GM12878 (cell line): ENCODE results near the gene M1AP. TPM values are rescaled to one million over a fixed set of nuclear protein-coding genes. Genes with fewer than 3 reads are reported as not detected.

ENCODE experiments used
- BMI1 ChIP-seq: fragments of 450-650 bp; IDR thresholded peaks from 2 replicates; pipeline ENCODE4 v1.6.1; 2016; ENCODE audit warnings: mild to moderate bottlenecking, moderate library complexity, borderline replicate concordance
- CBFB ChIP-seq: IDR thresholded peaks from 2 replicates; pipeline ENCODE4 v1.6.1; 2016; ENCODE audit warnings: antibody characterized with exemption, low read depth
- CBX5 ChIP-seq: sonication (generic); IDR thresholded peaks from 2 replicates; pipeline ENCODE4 v1.6.1; 2016; ENCODE audit warnings: low read depth, moderate library complexity, mild to moderate bottlenecking, inconsistent platforms
- DPF2 ChIP-seq: fragments of 450-650 bp; IDR thresholded peaks from 2 replicates; pipeline ENCODE4 v1.6.1; 2017; ENCODE audit warnings: mild to moderate bottlenecking
- E2F4 ChIP-seq: IDR thresholded peaks from 2 replicates; pipeline ENCODE4 v1.6.1; 2012; ENCODE audit warnings: low read depth, low read length, improper control_type of control experiment
- EP300 ChIP-seq, 2 experiments: fragments of 150-350 bp in 1 of 2; IDR thresholded peaks; 2 replicates each; pipeline ENCODE4 v1.6.1; 2011 to 2012; ENCODE audit warnings: low read depth in 2 of 2, low read length in 2 of 2, borderline replicate concordance in 1 of 2, improper control_type of control experiment in 1 of 2, inconsistent platforms in 1 of 2; ENCODE audit not compliant: control insufficient read depth in 1 of 2
- FOXM1 ChIP-seq: IDR thresholded peaks from 2 replicates; pipeline ENCODE4 v1.6.1; 2012; ENCODE audit warnings: low read depth, mild to moderate bottlenecking, inconsistent platforms, low read length, moderate library complexity
- KLF5 ChIP-seq: fragments of 450-650 bp; IDR thresholded peaks from 2 replicates; pipeline ENCODE4 v1.6.1; 2014; ENCODE audit warnings: mild to moderate bottlenecking; ENCODE audit not compliant: partially characterized antibody
- MEF2B ChIP-seq: fragments of 450-650 bp; IDR thresholded peaks from 2 replicates; pipeline ENCODE4 v1.6.1; 2018; ENCODE audit warnings: mild to moderate bottlenecking, moderate library complexity; ENCODE audit not compliant: partially characterized antibody, poor library complexity, severe bottlenecking
- MYC ChIP-seq: IDR thresholded peaks from 2 replicates; pipeline ENCODE4 v1.6.1; 2011; ENCODE audit warnings: mild to moderate bottlenecking, low read length, moderate library complexity, inconsistent platforms; ENCODE audit not compliant: insufficient read depth, insufficient replicate concordance, insufficient read length, severe bottlenecking
- NBN ChIP-seq: fragments of 450-650 bp; IDR thresholded peaks from 2 replicates; pipeline ENCODE4 v1.6.1; 2016
- NFIC ChIP-seq: IDR thresholded peaks from 2 replicates; pipeline ENCODE4 v1.6.1; 2012; ENCODE audit warnings: low read depth, mild to moderate bottlenecking, inconsistent platforms, low read length, moderate library complexity
- RELA ChIP-seq: fragments of 450-650 bp; IDR thresholded peaks from 2 replicates; pipeline ENCODE4 v1.8.0; 2014; ENCODE audit warnings: borderline replicate concordance; ENCODE audit not compliant: partially characterized antibody
- REST ChIP-seq: IDR thresholded peaks from 2 replicates; pipeline ENCODE4 v1.6.1; 2012; ENCODE audit warnings: mild to moderate bottlenecking, low read depth, low read length
- RUNX3 ChIP-seq: IDR thresholded peaks from 2 replicates; pipeline ENCODE4 v1.6.1; 2012; ENCODE audit warnings: low read length, inconsistent platforms
- TAF1 ChIP-seq: IDR thresholded peaks from 2 replicates; pipeline ENCODE4 v1.6.1; 2011; ENCODE audit warnings: mild to moderate bottlenecking, low read depth, low read length, borderline replicate concordance
- YY1 ChIP-seq: IDR thresholded peaks from 2 replicates; pipeline ENCODE4 v1.6.1; 2011; ENCODE audit warnings: low read depth, mild to moderate bottlenecking, low read length
- ZNF24 ChIP-seq: fragments of 450-650 bp; IDR thresholded peaks from 2 replicates; pipeline ENCODE4 v1.6.1; 2017; ENCODE audit warnings: antibody characterized with exemption, mild to moderate bottlenecking
- ZNF592 ChIP-seq: fragments of 450-650 bp; IDR thresholded peaks from 2 replicates; pipeline ENCODE4 v1.6.1; 2017; ENCODE audit warnings: mild to moderate bottlenecking, moderate library complexity
- ZSCAN29 ChIP-seq: fragments of 450-650 bp; IDR thresholded peaks from 2 replicates; pipeline ENCODE4 v1.6.1; 2017; ENCODE audit warnings: mild to moderate bottlenecking, moderate library complexity
- polyA plus RNA-seq, 11 experiments: library from polyadenylated mRNA; depleted of rRNA in 4 of 11; unstranded in 6 of 11; stranded (reverse) in 5 of 11; fragments of >200 nt; fragmentation: Nextera tagmentation in 4 of 11; fragmentation: Illumina TruSeq in 1 of 11; extraction: Ambion mirVana in 4 of 11; extraction: Trizol in 1 of 11; gene quantifications; 1 replicate in 1 of 11; 2 replicates in 10 of 11; pipeline versions ENCODE4 v1.2.1 to v1.2.3, GENCODE V29; 2011 to 2016; ENCODE audit warnings: inconsistent platforms in 2 of 11, missing spikeins in 2 of 11, low read depth in 1 of 11
- total RNA-seq, 4 experiments: library from RNA; depleted of rRNA in 3 of 4; stranded (reverse); fragments of >200 nt in 3 of 4; fragmentation: Illumina TruSeq in 1 of 4; extraction: Trizol in 1 of 4; gene quantifications; 2 replicates each; pipeline versions ENCODE4 v1.2.1 to v1.2.3, GENCODE V29; 2013 to 2021

Gene M1AP
- total and polyA plus RNA-seq, 10 of the 15 experiments (the other 5 are each of a cell fraction or from before 2014, with no cell fraction given): 0.04 to 0.32 (median 0.16) TPM; not detected in 4

GRCh38 chr2:74584088-74584645 is 64.0 kb downstream of the M1AP start (continued):
- TF ChIP-seq CBX5 (peak; percentile 80; the same call in 1 of the 2 replicates), KLF5 (no peak), EP300 (IDR thresholded peaks at IDR 0.05; ENCODE audit: borderline replicate concordance in 1 of 2, control insufficient read depth in 1 of 2, low read depth in 2 of 2, low read length in 2 of 2) (no peak), BMI1 (no peak), REST (no peak), FOXM1 (peak; percentile 69; the same call in 1 of the 2 replicates), RELA (no peak), TAF1 (no peak), E2F4 (no peak), CBFB (no peak), ZNF592 (no peak), NFIC (peak; percentile 78), ZNF24 (no peak), YY1 (peak; percentile 76), MEF2B (no peak), DPF2 (peak; percentile 72), NBN (peak; percentile 65; the same call in 1 of the 2 replicates), MYC (no peak), RUNX3 (peak; percentile 53), ZSCAN29 (no peak)
